ENCODE results near the gene RGS14.
"Not testable (repeated sequence)": the region's sequence is repeated elsewhere in the genome, so short reads cannot be mapped to it uniquely, and the experiment has no call there.

Gene RGS14

GRCh38 chr5:177365845-177366527 is 8.3 kb downstream of the RGS14 start:
- no peak for DNase-seq

- DNase-seq = no peak
Observed at GRCh38 chr5:177366528-177367322, 9.0 kb downstream of the RGS14 start.

GRCh38 chr5:177367323-177367848 is 9.7 kb downstream of the RGS14 start:
- DNase-seq = no peak

- DNase-seq = no peak
Observed at GRCh38 chr5:177367981-177368868, 10.5 kb downstream of the RGS14 start.

GRCh38 chr5:177368869-177369644 is 11.3 kb downstream of the RGS14 start:
- no peak for DNase-seq

GRCh38 chr5:177369645-177370440 is 12.1 kb downstream of the RGS14 start:
- no peak for DNase-seq

- peak; percentile 22 for DNase-seq
Observed at GRCh38 chr5:177370488-177371119, 12.9 kb downstream of the RGS14 start.

- DNase-seq = no peak
Observed at GRCh38 chr5:177371120-177372033, 13.7 kb downstream of the RGS14 start.

- DNase-seq = no peak
Observed at GRCh38 chr5:177372034-177372896, 14.5 kb downstream of the RGS14 start.

- DNase-seq = no peak
Observed at GRCh38 chr5:177372910-177373309, 15.2 kb downstream of the RGS14 start.

- no peak for DNase-seq
Observed at GRCh38 chr5:177373806-177374205, 16.1 kb downstream of the RGS14 start.

- no peak for DNase-seq
Observed at GRCh38 chr5:177374211-177374610, 16.5 kb downstream of the RGS14 start.

- not testable (repeated sequence) for DNase-seq
Observed at GRCh38 chr5:177375516-177375915, 17.8 kb downstream of the RGS14 start.

- DNase-seq = no peak
Observed at GRCh38 chr5:177376107-177376506, 18.4 kb downstream of the RGS14 start.

- DNase-seq = no peak
Observed at GRCh38 chr5:177377851-177378776, 20.4 kb downstream of the RGS14 start.

- no peak for DNase-seq
Observed at GRCh38 chr5:177378884-177379883, 21.5 kb downstream of the RGS14 start.

Measured in NCI-H2171 (cell line).